PC-9 (cell line): ENCODE measurements around the gene MYCN. TPM values are rescaled to one million over a fixed set of nuclear protein-coding genes. Genes with fewer than 3 reads are reported as not detected.

Experiments
- BruUV-seq: library from RNA; stranded (reverse); fragments of 400-500 nt; replicated peaks from 2 replicates; lab custom pipeline; 2021; lab: Mats Ljungman, UMichigan
- CTCF ChIA-PET: fragments of 300-600 bp; sonication (Branson Sonifier 250); formaldehyde crosslinking; loops from one replicate; lab custom pipeline; 2022; ENCODE audit warnings: antibody characterized with exemption; lab: Charles Lee
- POLR2A ChIA-PET: fragments of 300-600 bp; sonication (Branson Sonifier 250); formaldehyde crosslinking; loops from one replicate; lab custom pipeline; 2022; ENCODE audit warnings: antibody characterized with exemption; ENCODE audit not compliant: unreplicated experiment; lab: Charles Lee
- DNase-seq, 2 experiments: peaks; one replicate each; pipeline versions ENCODE4 v3.0.0 to v3.0.0-alpha.2; 2015 to 2022; ENCODE audit warnings: mixed read lengths in 1 of 2
- H2AFZ ChIP-seq: fragments of 200-600 bp; sonication (generic); 2 replicates; pipeline ENCODE4 v1.8.1; 2017; ENCODE audit warnings: antibody characterized with exemption
- H3F3A ChIP-seq: fragments of 200-600 bp; sonication (generic); 2 replicates; pipeline ENCODE4 v1.8.1; 2017; ENCODE audit warnings: antibody characterized with exemption, mild to moderate bottlenecking, low read depth; ENCODE audit not compliant: insufficient read depth
- H3K27ac ChIP-seq: fragments of 200-600 bp; sonication (generic); 2 replicates; pipeline ENCODE4 v1.6.1; 2016; ENCODE audit warnings: mixed run types
- H3K27me3 ChIP-seq: fragments of 200-600 bp; sonication (generic); 2 replicates; pipeline ENCODE4 v1.6.1; 2016; ENCODE audit warnings: low read depth, mixed run types; ENCODE audit not compliant: insufficient read depth
- H3K36me3 ChIP-seq: fragments of 200-600 bp; sonication (generic); 2 replicates; pipeline ENCODE4 v1.6.1; 2016; ENCODE audit warnings: low read depth, mixed run types
- H3K4me1 ChIP-seq: fragments of 200-600 bp; sonication (generic); replicated peaks from 2 replicates; pipeline ENCODE4 v1.6.1; 2016; ENCODE audit warnings: mixed run types; ENCODE audit not compliant: insufficient read depth
- H3K4me2 ChIP-seq: fragments of 200-600 bp; sonication (generic); 2 replicates; pipeline ENCODE4 v1.6.1; 2017; ENCODE audit warnings: mixed run types
- H3K4me3 ChIP-seq: fragments of 200-600 bp; sonication (generic); 2 replicates; pipeline ENCODE4 v1.6.1; 2016; ENCODE audit warnings: mixed run types
- H3K79me2 ChIP-seq: fragments of 200-600 bp; sonication (generic); 2 replicates; pipeline ENCODE4 v1.6.1; 2017; ENCODE audit warnings: low read depth, mixed run types
- H3K9me2 ChIP-seq: fragments of 200-600 bp; sonication (generic); 2 replicates; pipeline ENCODE4 v1.8.1; 2017; ENCODE audit warnings: mild to moderate bottlenecking; ENCODE audit not compliant: insufficient read depth
- H3K9me3 ChIP-seq: fragments of 200-600 bp; sonication (generic); 2 replicates; pipeline ENCODE4 v1.8.1; 2016; ENCODE audit warnings: low read depth; ENCODE audit not compliant: insufficient read depth
- H4K20me1 ChIP-seq: fragments of 200-600 bp; sonication (generic); 2 replicates; pipeline ENCODE4 v1.8.1; 2017; ENCODE audit not compliant: insufficient read depth
- EZH2 ChIP-seq: fragments of 200-600 bp; sonication (generic); IDR thresholded peaks from 2 replicates; pipeline ENCODE4 v1.8.0; 2017; ENCODE audit warnings: antibody characterized with exemption, low read depth
- intact Hi-C: fragments of 100-400 bp; cut with micrococcal nuclease; formaldehyde crosslinking; loops from one replicate; pipeline ENCODE4 v1.10.0; 2022; ENCODE audit not compliant: unreplicated experiment
- total RNA-seq: library from RNA; stranded (reverse); gene quantifications from 2 replicates; pipeline ENCODE4 v1.2.3, GENCODE V29; 2021
- TF ChIP-seq, protein P1 (sequence below): fragments of 200-600 bp; sonication (generic); conservative IDR thresholded peaks from 2 replicates; pipeline ENCODE4 v1.6.1; 2017; ENCODE audit warnings: mixed run types, antibody characterized with exemption, mild to moderate bottlenecking, moderate library complexity

MYCN gene
- total RNA-seq, 1 experiment from 2014 or later = not detected

DNA sequence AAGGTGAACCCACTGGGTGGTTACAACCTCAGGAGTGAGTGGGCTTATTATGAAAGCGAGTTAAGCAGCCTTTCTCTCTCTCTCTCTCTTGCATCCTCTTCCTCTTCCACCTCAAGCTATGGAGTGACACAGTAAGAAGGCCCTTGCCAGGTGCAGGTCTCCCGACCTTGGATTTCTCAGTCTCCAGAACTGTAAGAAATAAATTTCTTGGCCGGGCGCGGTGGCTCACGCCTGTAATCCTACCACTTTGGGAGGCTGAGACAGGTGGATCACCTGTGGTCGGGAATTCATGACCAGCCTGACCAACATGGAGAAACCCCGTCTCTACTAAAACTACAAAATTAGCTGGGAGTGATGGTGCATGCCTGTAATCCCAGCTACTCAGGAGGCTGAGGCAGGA, 14.4 kb downstream of the MYCN start:
- Histone ChIP-seq H3K36me3 (no peaks in the 10 kb centered on the region), H3K27me3 (peaks cover 71% of the 10 kb centered on the region), H3K4me3 (no peak overlapping the region), H3K4me1 (no peaks in the 10 kb centered on the region), H3K9me2 (no peaks in the 10 kb centered on the region), H2AFZ (no peak overlapping the region), H3K79me2 (no peaks in the 10 kb centered on the region), H3K4me2 (no peak overlapping the region), H4K20me1 (no peaks in the 10 kb centered on the region), H3K9me3 (no peaks in the 10 kb centered on the region), H3K27ac (no peak overlapping the region), H3F3A (no peaks in the 10 kb centered on the region)
- ChIA-PET POLR2A (no interaction called here), CTCF (no interaction called here)
- TF ChIP-seq, protein P1, sequence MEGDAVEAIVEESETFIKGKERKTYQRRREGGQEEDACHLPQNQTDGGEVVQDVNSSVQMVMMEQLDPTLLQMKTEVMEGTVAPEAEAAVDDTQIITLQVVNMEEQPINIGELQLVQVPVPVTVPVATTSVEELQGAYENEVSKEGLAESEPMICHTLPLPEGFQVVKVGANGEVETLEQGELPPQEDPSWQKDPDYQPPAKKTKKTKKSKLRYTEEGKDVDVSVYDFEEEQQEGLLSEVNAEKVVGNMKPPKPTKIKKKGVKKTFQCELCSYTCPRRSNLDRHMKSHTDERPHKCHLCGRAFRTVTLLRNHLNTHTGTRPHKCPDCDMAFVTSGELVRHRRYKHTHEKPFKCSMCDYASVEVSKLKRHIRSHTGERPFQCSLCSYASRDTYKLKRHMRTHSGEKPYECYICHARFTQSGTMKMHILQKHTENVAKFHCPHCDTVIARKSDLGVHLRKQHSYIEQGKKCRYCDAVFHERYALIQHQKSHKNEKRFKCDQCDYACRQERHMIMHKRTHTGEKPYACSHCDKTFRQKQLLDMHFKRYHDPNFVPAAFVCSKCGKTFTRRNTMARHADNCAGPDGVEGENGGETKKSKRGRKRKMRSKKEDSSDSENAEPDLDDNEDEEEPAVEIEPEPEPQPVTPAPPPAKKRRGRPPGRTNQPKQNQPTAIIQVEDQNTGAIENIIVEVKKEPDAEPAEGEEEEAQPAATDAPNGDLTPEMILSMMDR = no peak
- no peak for TF ChIP-seq EZH2
- intact Hi-C loops = no loop called here
- DNase-seq = no peak
- no TSS peak for BruUV-seq

DNA sequence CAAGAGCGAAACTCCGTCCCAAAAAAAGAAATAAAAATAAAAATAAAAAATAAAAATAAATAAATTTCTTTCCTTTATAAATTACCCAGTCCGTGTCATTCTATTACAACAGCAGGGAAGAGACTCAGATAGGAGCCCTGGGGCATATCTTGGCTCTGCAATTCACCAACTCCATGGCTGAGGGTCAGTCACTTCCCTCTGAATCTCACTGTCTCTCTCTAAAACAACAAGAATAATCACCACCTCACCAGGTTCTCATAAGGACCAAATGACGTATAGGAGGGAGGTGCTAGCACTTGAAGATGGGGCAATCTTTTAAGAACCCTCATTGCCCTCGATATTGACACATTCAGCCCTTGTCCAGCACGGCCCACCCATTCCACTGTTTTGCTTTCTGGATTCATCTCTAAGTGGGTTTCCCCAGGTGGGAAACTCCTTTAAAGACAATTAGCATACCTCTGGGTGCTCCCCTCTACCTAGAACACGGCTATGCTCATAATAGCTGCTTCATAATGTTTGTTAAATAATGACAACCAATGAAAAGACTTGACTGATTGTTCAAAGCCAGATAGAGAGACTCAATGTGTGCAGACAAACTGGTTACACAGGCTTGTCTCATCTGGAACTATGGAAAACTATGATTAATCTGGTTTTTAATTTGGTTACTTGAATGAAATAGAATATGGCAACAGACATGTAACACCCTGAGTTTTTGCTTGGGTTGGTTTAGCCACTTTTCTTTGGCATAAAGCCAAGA, 15.1 kb downstream of the MYCN start:
- Histone ChIP-seq H3F3A (no peaks in the 10 kb centered on the region), H3K4me1 (no peaks in the 10 kb centered on the region), H3K9me2 (no peaks in the 10 kb centered on the region), H3K4me2 (no peak overlapping the region), H3K9me3 (no peaks in the 10 kb centered on the region), H3K4me3 (no peak overlapping the region), H3K79me2 (no peaks in the 10 kb centered on the region), H3K36me3 (no peaks in the 10 kb centered on the region), H3K27ac (no peak overlapping the region), H4K20me1 (no peaks in the 10 kb centered on the region), H3K27me3 (peaks cover 64% of the 10 kb centered on the region), H2AFZ (no peak overlapping the region)
- ChIA-PET POLR2A (no interaction called here), CTCF (no interaction called here)
- no peak for TF ChIP-seq EZH2
- TF ChIP-seq, protein P1 = no peak
- no TSS peak for BruUV-seq
- intact Hi-C loops = no loop called here
- no peak for DNase-seq

DNA sequence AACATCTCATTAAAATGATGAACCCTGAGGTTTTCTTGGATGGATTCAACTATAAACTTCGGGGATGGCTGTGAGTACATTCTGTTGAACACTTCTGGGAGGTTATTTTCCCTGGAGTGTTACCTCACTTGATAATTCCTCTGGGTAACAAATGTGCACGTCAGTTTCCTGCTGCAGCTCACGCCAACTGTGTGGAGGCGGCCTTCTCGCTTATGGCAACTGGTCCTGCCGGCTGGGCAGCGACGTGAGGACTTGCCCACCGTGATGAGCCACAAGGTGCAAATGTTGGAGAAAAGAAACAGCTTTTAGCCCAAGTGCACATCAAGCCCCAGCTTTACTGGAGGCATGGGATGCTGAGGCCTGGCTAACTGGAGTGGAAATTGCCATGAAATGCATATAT, 15.9 kb downstream of the MYCN start:
- intact Hi-C loops = no loop called here
- no peaks in the 10 kb centered on the region for H3K4me1 ChIP-seq
- H3K4me2 ChIP-seq = no peak overlapping the region
- no peak overlapping the region for H3K27ac ChIP-seq
- POLR2A ChIA-PET = no interaction called here
- BruUV-seq = no TSS peak
- no peaks in the 10 kb centered on the region for H4K20me1 ChIP-seq
- peaks cover 57% of the 10 kb centered on the region for H3K27me3 ChIP-seq
- DNase-seq = no peak
- no peak overlapping the region for H2AFZ ChIP-seq
- H3F3A ChIP-seq = no peaks in the 10 kb centered on the region
- CTCF ChIA-PET = no interaction called here
- no peak for TF ChIP-seq EZH2
- TF ChIP-seq, protein P1 = no peak
- H3K36me3 ChIP-seq = no peaks in the 10 kb centered on the region
- H3K9me2 ChIP-seq = no peaks in the 10 kb centered on the region
- no peaks in the 10 kb centered on the region for H3K79me2 ChIP-seq
- H3K9me3 ChIP-seq = no peaks in the 10 kb centered on the region
- H3K4me3 ChIP-seq = no peak overlapping the region
